Measurements from ENCODE around the gene PYGB.

Gene PYGB

DNA sequence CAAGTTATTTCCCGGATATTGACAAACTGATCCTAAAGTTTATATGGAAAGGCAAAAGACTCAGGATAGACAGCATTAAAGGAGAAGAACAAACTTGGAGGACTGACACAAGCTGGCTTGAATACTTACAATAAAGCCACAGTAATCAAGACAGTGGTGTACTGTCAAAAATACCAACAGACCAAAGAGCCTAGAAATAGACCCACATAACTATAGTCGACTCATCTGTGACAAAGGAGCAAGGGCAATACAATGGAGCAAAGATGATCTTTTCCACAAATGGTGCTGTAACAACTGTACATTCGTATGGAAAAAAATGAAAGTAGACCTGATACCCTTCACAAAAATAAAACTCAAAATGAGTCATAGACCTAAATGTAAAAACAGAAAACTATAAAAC, 96.7 kb downstream of the PYGB start:
- DNase-seq = no peak
- H3K4me3 Mint-ChIP-seq = no peak overlapping the region
- H3K36me3 Mint-ChIP-seq = no peaks in the 10 kb centered on the region
- H3K27ac Mint-ChIP-seq = no peak overlapping the region
- H3K4me1 Mint-ChIP-seq = peaks cover 24% of the 10 kb centered on the region
- CTCF ChIA-PET = no interaction called here
- no peaks in the 10 kb centered on the region for H3K27me3 Mint-ChIP-seq
- no peaks in the 10 kb centered on the region for H3K9me3 Mint-ChIP-seq

DNA sequence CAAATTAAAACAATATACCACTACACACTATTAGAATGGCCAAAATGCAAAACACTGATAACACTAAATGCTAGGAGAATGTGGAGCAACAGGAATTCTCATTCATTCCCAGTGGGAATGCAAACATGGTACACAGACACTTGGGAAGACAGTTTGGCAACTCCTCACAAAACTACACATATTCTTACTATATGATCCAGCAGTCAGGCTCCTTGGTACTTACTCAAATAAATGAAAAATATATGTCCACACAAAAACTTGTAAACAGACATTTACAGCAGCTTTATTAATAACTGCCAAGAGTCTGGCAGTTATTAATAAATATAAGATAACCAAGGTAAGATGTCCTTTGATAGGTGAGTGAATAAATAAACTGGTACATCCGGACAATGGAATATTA, 97.8 kb downstream of the PYGB start:
- Mint-ChIP-seq H3K4me3 (no peak overlapping the region), H3K27ac (no peak overlapping the region), H3K27me3 (no peaks in the 10 kb centered on the region), H3K9me3 (no peaks in the 10 kb centered on the region), H3K4me1 (peaks cover 24% of the 10 kb centered on the region), H3K36me3 (no peaks in the 10 kb centered on the region)
- CTCF ChIA-PET = no interaction called here
- DNase-seq = no peak

DNA sequence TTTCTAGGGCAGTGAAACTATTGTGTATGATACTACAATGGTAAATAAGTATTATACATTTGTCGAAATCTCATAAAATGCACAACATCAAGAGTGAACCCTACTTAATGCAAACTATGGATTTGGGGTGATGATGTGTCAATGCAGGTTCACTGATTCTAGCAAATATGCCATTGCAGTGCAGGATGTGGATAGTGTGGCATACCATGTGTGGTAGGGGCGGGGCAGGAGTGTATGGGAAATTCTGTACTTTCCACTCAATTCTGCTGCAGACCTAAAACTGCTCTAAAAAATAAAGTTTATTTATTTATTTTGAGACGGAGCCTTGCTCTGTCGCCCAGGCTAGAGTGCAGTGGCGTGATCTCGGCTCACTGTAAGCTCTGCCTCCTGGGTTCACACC, 98.5 kb downstream of the PYGB start:
- Mint-ChIP-seq H3K27ac (no peak overlapping the region), H3K9me3 (no peaks in the 10 kb centered on the region), H3K4me1 (peaks cover 24% of the 10 kb centered on the region), H3K27me3 (no peaks in the 10 kb centered on the region), H3K4me3 (no peak overlapping the region), H3K36me3 (no peaks in the 10 kb centered on the region)
- CTCF ChIA-PET = no interaction called here
- peak; percentile 28 for DNase-seq

Measured in activated naive CD4-positive, alpha-beta T cell treated with anti-CD3 and anti-CD28 coated beads, Interleukin-2, amount 10 ng/mL, durations not matched to agents 7 days and 5 days (primary cell).